ENCODE results near the gene FEZ2.

FEZ2 gene

GRCh38 chr2:36597532-36598377 lies at the start of gene FEZ2:
Gene FEZ2 (minus strand): TSS chr2:36598168. CDS start chr2:36598142, 26 bp downstream.
- DNase-seq: peak; percentile 84
- H3K9me3 Mint-ChIP-seq: peaks cover 6% of the 10 kb centered on the region
- H3K4me1 Mint-ChIP-seq: peaks cover 47% of the 10 kb centered on the region
- TF ChIP-seq, protein P1, sequence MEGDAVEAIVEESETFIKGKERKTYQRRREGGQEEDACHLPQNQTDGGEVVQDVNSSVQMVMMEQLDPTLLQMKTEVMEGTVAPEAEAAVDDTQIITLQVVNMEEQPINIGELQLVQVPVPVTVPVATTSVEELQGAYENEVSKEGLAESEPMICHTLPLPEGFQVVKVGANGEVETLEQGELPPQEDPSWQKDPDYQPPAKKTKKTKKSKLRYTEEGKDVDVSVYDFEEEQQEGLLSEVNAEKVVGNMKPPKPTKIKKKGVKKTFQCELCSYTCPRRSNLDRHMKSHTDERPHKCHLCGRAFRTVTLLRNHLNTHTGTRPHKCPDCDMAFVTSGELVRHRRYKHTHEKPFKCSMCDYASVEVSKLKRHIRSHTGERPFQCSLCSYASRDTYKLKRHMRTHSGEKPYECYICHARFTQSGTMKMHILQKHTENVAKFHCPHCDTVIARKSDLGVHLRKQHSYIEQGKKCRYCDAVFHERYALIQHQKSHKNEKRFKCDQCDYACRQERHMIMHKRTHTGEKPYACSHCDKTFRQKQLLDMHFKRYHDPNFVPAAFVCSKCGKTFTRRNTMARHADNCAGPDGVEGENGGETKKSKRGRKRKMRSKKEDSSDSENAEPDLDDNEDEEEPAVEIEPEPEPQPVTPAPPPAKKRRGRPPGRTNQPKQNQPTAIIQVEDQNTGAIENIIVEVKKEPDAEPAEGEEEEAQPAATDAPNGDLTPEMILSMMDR (IDR thresholded peaks at IDR 0.05): no peak
- peaks cover 44% of the 10 kb centered on the region for H3K36me3 Mint-ChIP-seq (ENCODE audit: low read depth)
- H3K27ac Mint-ChIP-seq: peak within 1 kb of the TSS; percentile 52
- peak within 1 kb of the TSS; percentile 93 for H3K4me3 Mint-ChIP-seq
- H3K27me3 Mint-ChIP-seq (ENCODE audit: low read depth, poor library complexity): peaks cover 11% of the 10 kb centered on the region

- no peaks in the 10 kb centered on the region for H3K36me3 Mint-ChIP-seq (ENCODE audit: low read depth)
- H3K27ac Mint-ChIP-seq: no peak overlapping the region
- no peak overlapping the region for H3K4me3 Mint-ChIP-seq
- TF ChIP-seq, protein P1 (IDR thresholded peaks at IDR 0.05): no peak
- peaks cover 2% of the 10 kb centered on the region for H3K27me3 Mint-ChIP-seq (ENCODE audit: low read depth, poor library complexity)
- peaks cover 30% of the 10 kb centered on the region for H3K9me3 Mint-ChIP-seq
- no peak for DNase-seq
- H3K4me1 Mint-ChIP-seq: peaks cover 6% of the 10 kb centered on the region
These were observed 37.1 kb upstream of the FEZ2 start for GRCh38 chr2:36634981-36635597.

- Mint-ChIP-seq H3K27me3 (ENCODE audit: low read depth, poor library complexity) (peaks cover 2% of the 10 kb centered on the region), H3K27ac (no peak overlapping the region), H3K36me3 (ENCODE audit: low read depth) (no peaks in the 10 kb centered on the region), H3K4me1 (no peaks in the 10 kb centered on the region), H3K4me3 (no peak overlapping the region), H3K9me3 (peaks cover 37% of the 10 kb centered on the region)
- DNase-seq: no peak
- TF ChIP-seq, protein P1 (IDR thresholded peaks at IDR 0.05): no peak
These were observed 35.6 kb upstream of the FEZ2 start for GRCh38 chr2:36633470-36634092.

- H3K27me3 Mint-ChIP-seq (ENCODE audit: low read depth, poor library complexity): peaks cover 2% of the 10 kb centered on the region
- no peaks in the 10 kb centered on the region for H3K36me3 Mint-ChIP-seq (ENCODE audit: low read depth)
- H3K27ac Mint-ChIP-seq: no peak overlapping the region
- no peak for DNase-seq
- no peak overlapping the region for H3K4me3 Mint-ChIP-seq
- H3K9me3 Mint-ChIP-seq: peaks cover 42% of the 10 kb centered on the region
- TF ChIP-seq, protein P1 (IDR thresholded peaks at IDR 0.05): no peak
- peaks cover 7% of the 10 kb centered on the region for H3K4me1 Mint-ChIP-seq
These were observed 28.8 kb upstream of the FEZ2 start for GRCh38 chr2:36626756-36627155.

- H3K36me3 Mint-ChIP-seq (ENCODE audit: low read depth): no peaks in the 10 kb centered on the region
- H3K27me3 Mint-ChIP-seq (ENCODE audit: low read depth, poor library complexity): peaks cover 2% of the 10 kb centered on the region
- TF ChIP-seq, protein P1 (IDR thresholded peaks at IDR 0.05): no peak
These were observed 28.1 kb upstream of the FEZ2 start for GRCh38 chr2:36626071-36626470.

More at GRCh38 chr2:36626071-36626470, 28.1 kb upstream of the FEZ2 start:
- peaks cover 38% of the 10 kb centered on the region for H3K9me3 Mint-ChIP-seq
- no peak overlapping the region for H3K27ac Mint-ChIP-seq
- H3K4me3 Mint-ChIP-seq: no peak overlapping the region
- peaks cover 7% of the 10 kb centered on the region for H3K4me1 Mint-ChIP-seq
- no peak for DNase-seq
